CD4-positive, alpha-beta T cell treated with Interleukin-4 for 4 hours (primary cell): Measurements from ENCODE around the gene ANGPT4.
A peak's percentile ranks its signal among the peaks of the same experiment; 100 is the strongest.
"Not testable (repeated sequence)": the region's sequence is repeated elsewhere in the genome, so short reads cannot be mapped to it uniquely, and the experiment has no call there.

Experiments used
- DNase-seq: peaks from one replicate; pipeline ENCODE4 v3.0.0-alpha.2; 2020

Gene ANGPT4

GRCh38 chr20:840858-841567 lies 75.1 kb downstream of the ANGPT4 start:
- no peak for DNase-seq

DNA sequence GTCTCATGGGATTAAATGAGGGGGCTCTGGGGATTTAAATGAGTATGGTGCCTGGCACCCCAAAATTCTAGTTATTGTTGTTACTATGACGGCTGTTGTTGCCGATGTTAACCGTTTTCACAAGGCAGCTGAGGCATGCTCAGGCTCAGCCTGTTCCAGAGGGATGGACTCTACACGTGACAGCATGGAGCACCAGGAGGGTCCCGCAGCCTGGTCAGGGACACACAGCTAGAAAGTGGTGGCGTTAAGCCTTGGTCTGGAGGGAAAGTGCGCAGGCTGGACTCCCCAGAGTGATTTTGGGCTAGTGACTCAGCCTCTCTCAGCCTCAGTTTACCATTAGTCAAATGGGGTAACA lies 75.7 kb downstream of the ANGPT4 start:
- no peak for DNase-seq

GRCh38 chr20:839626-840025 lies 76.5 kb downstream of the ANGPT4 start:
- DNase-seq, result no peak

- no peak for DNase-seq
Measured at GRCh38 chr20:839015-839414, 77.1 kb downstream of the ANGPT4 start.

GRCh38 chr20:836190-836589 lies 79.9 kb downstream of the ANGPT4 start:
- DNase-seq, result no peak

DNA sequence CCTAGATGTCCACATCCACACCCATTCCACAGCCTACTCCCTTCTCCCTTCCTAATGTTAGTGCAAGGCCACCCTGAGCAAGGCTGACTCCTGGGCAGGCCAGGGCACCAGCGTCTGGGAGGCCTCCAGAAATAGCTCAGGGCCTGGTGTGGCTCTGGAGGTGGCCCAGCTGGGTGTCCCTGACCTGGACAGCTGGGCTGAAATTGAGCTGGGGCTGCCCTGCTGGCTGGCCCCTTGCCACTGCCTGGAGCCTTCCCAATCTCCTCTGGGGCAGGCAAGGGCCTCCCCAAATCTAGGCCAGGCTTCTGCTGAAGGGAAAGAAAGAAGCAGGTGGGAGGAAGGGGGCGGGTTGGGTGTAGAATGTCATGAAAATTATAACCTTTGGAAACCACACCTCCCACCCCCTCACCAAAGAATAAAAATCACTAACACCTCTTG lies 80.5 kb downstream of the ANGPT4 start:
- DNase-seq, result no peak

GRCh38 chr20:834151-834746 lies 81.9 kb downstream of the ANGPT4 start:
- DNase-seq, result no peak

DNA sequence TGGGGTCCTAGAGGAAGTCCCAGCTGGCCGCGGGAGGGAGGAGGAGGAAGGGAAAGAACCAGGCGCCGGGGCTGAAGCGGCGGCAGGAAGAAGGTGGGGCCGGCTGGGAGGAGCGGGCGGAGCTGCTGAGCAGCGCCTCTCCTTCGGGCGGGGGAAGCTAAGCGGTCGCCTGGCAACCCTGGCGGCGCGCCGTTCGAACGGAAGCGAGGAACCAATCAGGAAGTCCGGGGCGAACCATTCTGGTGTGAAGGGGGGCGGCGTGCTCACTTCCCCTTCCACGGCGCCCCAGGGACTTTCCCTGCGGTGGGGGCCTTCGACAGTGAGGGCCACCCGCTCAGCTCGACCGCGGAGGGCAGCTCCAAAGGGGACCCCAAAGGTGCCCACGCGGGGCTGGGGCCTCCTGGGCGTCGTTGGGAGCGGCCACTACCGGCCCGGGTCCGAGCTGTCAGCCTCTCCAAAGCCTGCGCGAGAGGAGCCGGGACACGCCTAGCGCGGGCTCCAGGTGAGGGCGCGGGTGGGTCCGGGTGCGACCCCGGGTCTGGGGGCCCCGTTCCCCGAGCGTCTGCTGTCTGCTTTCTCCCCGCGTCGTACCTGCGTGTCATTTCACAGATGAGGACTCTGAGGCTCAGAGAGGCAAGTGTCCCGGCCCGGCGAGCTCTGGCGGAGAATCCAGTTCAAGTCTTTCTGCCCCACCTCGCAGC lies 82.5 kb downstream of the ANGPT4 start, which contains the start of gene FAM110A:
Gene FAM110A (plus strand): TSS at position 266 of the 701 bp plus-strand sequence. CDS start 11,090 bp downstream, outside the sequence.
- peak; percentile 96 for DNase-seq

GRCh38 chr20:833121-833449 lies 83.0 kb downstream of the ANGPT4 start:
- no peak for DNase-seq

DNA sequence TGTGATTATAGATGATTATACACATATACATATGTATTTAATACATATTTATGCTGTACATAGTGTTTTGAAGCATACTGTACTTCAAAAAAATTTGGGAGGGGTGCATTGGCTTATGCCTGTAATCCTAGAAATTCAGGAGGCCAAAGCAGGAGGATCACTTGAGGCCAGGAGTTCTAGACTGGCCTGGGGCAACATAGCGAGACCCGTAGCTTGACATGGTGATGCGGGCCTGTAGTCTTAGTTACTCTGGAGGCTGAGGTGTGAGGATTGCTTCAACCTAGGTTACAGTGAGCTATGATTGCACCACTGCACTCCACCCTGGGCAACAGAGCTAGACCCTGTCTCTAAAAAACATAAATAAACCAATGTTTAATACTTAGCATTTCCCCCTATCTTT lies 84.2 kb downstream of the ANGPT4 start:
- DNase-seq, result no peak

DNA sequence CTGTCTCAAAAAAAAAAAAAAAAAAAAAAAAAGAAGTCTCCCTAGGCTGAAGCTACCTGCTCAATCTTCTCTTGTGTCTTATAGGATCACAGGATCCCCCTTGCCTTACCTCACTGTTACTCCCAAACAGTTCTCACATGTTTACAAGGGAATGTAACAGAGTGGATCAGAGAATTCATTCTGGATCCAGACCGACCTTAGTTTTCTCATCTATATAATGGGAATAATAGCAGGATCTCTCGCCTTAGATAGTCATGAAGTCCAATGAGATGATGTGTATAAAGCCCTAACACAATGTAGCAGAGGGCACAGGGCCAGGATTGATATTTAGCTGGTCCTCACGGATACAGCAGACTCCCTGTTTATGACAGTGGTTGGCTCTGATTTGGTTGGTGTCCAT lies 84.9 kb downstream of the ANGPT4 start:
- DNase-seq, result no peak

GRCh38 chr20:830011-830521 lies 86.1 kb downstream of the ANGPT4 start:
- DNase-seq, result no peak

GRCh38 chr20:829551-829950 lies 86.6 kb downstream of the ANGPT4 start:
- no peak for DNase-seq

GRCh38 chr20:828987-829386 lies 87.1 kb downstream of the ANGPT4 start:
- DNase-seq, result no peak

DNA sequence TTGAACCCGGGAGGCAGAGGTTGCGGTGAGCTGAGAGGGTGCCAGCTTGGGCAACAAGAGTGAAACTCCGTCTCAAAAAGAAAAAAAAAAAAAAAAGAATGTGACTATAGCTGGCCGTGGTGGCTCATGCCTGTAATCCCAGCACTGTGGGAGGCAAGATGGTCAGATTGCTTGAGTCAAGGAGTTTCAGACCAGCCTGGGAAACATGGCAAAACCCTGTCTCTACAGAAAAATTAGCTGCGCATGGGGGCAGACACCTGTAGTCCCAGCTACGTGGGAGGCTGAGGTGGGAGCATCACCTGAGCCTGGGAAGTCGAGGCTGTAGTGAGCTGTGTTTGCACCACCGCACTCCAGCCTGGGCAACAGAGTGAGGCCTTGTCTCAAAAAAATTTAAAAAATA lies 88.2 kb downstream of the ANGPT4 start:
- not testable (repeated sequence) for DNase-seq

DNA sequence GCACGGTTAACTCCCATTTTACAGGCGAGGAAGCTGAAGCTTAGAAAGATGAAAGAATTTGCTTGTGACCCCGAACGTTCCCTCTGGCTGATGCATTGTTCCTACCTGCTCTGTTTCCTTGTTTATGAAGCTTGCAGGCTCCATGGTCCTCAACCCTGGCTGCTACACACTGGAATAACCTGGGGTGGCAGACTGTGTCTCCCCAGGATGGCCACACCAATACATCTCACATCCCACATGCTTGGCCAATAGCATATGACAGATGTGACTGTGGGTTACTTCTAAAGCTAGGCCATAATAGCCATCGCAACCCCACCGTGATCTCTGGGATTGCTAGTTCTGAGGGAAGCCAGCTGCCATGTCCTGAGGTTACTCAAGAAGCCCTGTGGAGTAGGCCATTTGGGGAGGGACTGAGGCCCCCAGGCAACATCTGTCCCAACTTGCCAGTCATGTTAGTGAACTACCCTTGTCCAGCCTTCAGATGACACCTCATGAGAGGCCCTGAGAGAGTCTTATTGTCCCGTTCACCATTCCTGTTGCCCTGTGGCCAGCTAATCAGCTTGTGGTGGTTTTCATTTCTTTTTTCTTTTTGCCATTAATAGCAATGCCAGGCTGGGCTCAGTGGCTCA lies 89.3 kb downstream of the ANGPT4 start:
- no peak for DNase-seq

DNA sequence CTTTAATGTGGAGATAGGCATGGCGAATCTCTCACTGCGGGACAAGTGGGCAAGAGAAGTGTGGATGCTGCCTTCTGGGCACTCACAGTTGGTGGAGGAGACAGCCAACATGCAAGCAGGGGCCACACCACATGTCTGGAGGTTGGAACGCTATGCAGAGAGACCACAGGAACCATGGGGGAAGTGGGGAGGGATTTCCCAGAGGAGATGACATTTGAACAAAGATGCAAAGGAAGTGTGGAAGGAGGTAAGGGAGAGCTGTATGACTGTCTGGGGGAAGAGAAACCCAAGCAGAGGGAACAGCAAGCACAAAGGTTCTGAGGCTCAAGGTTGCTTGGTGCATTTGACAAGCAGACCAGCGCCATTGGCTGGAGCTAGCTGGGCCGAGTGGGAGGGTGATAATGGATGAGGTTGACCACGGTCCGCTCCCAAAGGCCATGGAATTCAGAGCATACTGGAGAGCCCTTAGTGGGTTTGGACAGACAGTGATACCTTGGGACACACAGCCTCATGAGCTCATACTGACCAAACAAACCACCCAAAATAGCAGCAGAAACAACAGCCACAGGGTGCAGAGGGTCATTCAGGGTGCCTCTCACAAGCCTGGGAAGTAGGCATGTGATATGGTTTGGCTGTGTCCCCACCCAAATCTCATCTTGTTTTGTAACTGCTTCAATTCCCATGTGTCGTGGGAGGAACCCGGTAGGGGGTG lies 90.3 kb downstream of the ANGPT4 start:
- DNase-seq, result no peak

DNA sequence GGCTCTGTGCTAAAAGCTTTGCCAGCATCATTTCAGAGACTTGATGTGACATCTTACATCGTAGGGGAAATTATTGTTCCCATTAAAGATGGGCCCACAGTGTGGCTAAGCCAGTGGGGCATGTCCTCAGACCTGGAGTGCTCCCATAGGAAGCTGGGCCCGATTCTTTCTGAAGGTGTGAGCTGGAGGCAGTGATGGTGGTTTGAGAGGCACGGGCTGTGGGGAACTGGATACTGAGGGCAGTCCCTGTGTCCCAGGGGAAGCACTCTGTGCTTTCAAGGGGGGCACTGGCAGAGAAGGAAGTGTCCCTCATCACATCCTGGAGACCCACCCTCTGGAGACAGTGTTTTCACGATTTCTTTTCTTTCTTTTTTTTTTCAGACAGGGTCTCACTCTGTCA lies 91.2 kb downstream of the ANGPT4 start:
- no peak for DNase-seq

DNA sequence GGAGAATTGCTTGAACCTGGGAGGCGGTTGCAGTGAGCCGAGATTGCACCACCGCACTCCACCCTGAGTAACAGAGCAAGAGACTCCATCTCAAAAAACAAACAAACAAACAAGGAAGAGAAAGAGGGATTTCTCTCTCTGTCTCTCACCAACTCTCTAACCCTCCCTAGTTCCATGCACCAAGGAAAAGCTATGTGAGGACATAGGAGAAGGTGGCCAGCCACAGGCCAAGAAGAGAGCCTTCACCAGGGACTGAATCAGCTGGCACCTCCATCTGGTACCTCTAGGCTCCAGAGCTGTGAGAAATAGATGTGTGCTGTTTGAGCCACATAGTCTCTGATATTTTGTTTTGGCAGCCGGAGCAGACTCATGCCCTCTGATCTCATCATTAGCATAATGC lies 91.6 kb downstream of the ANGPT4 start:
- DNase-seq, result no peak

- DNase-seq, result no peak
Measured at GRCh38 chr20:823574-823902, 92.6 kb downstream of the ANGPT4 start.

DNA sequence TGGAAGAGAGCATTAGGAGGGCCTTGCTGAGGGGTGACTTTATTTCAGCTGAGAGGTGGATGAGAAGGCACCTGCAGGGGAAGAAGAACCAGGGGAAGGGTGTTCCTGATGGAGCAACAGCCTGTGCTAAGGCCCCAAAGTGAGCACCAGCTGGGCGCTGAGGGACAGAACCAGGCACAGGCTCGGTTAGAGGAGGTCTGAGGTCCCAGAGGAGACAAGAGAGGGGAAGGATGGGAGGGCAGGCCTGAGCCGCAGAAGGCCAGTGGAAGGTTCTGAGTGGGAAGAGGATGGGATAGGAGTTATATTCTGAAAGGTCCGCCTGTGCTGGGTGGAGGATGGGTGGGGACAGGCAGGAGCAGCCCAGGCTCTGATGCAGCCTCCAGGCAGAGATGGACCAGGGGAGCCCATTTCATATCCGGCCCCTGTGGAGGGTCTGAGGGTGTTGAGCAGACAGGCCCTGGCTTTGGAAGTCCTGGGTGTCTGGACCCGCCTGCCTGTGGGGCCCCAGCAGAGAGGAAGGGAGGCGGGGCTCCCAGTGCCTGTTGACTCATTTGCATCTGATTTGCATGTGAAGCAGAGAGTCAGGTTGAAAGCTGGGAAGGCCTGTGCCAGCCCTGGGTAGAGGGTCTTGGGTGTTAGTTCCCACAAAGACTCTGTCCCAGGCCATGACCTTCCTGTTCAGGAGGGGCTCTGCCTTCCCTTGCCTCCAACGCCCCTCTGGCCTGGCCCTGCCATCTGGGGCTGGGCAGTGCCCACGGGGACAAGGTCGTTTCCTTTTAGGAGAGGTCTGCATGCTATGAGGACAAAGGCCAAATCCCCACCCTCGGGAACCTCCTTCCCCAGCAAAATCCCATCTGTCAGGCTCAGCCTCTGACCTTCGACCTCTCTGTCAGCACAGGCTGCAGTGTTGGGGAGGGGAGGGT lies 93.2 kb downstream of the ANGPT4 start:
- no peak for DNase-seq

- DNase-seq, result no peak
Measured at GRCh38 chr20:821731-822065, 94.4 kb downstream of the ANGPT4 start.
